Endothelial cell of umbilical vein (primary cell): ENCODE measurements around the gene AMMECR1L. TPM values are rescaled to one million over a fixed set of nuclear protein-coding genes. Genes with fewer than 3 reads are reported as not detected.

ENCODE experiments used
- BruUV-seq: library from RNA; stranded (reverse); fragments of 400-500 nt; replicated peaks from 2 replicates; lab custom pipeline; 2021; lab: Mats Ljungman, UMichigan
- CTCF ChIA-PET: fragments of 300-600, 350-600 bp; sonication (Branson Sonifier 250); formaldehyde crosslinking; loops from one replicate; lab custom pipeline; 2021; ENCODE audit warnings: antibody characterized with exemption, inconsistent platforms; lab: Charles Lee
- POLR2A ChIA-PET: fragments of 300-600, 350-600 bp; sonication (Branson Sonifier 250); formaldehyde crosslinking; loops from one replicate; lab custom pipeline; 2021; ENCODE audit warnings: antibody characterized with exemption, inconsistent platforms; lab: Charles Lee
- DNase-seq: peaks from one replicate; pipeline ENCODE4 v3.0.0-alpha.2; 2011; ENCODE audit warnings: low read depth, low spot score
- FAIRE-seq: peaks from 2 replicates; lab custom pipeline; 2011; peaks lifted over from hg19 to GRCh38; lab: Jason Lieb, UNC
- H2AFZ ChIP-seq: 2 replicates; pipeline ENCODE4 v1.6.0; 2012; ENCODE audit warnings: low read depth, low read length, control low read depth, inconsistent platforms
- H3K27ac ChIP-seq: 2 replicates; pipeline ENCODE4 v1.5.1; 2011; ENCODE audit warnings: low read depth, mild to moderate bottlenecking, control low read depth, low read length, moderate library complexity; ENCODE audit not compliant: insufficient read depth
- H3K27me3 ChIP-seq, 2 experiments: 2 replicates each; pipeline versions ENCODE4 v1.6.0 to v1.6.1; 2011; ENCODE audit warnings: low read length in 2 of 2, mixed read lengths in 1 of 2; ENCODE audit not compliant: control insufficient read depth in 2 of 2, insufficient read depth in 2 of 2
- H3K36me3 ChIP-seq, 2 experiments: 2 replicates in 1 of 2; 3 replicates in 1 of 2; pipeline ENCODE4 v1.5.1; 2011; ENCODE audit warnings: low read length in 2 of 2, mild to moderate bottlenecking in 1 of 2, moderate library complexity in 1 of 2; ENCODE audit not compliant: control insufficient read depth in 2 of 2, insufficient read depth in 2 of 2; ENCODE audit errors: extremely low read depth in 1 of 2
- H3K4me1 ChIP-seq: 3 replicates; pipeline ENCODE4 v1.5.1; 2011; ENCODE audit warnings: mild to moderate bottlenecking, low read length; ENCODE audit not compliant: control insufficient read depth, insufficient read depth; ENCODE audit errors: extremely low read depth
- H3K4me2 ChIP-seq: 2 replicates; pipeline ENCODE4 v1.6.1; 2011; ENCODE audit warnings: low read length, control low read depth, mixed read lengths; ENCODE audit not compliant: insufficient read depth
- H3K4me3 ChIP-seq, 3 experiments: fragments of 200-600 bp in 1 of 3; sonication (generic), shearing (Covaris generic) in 1 of 3; replicated peaks in 1 of 3; 2 replicates each; pipeline ENCODE4 v1.5.1; 2011 to 2016; ENCODE audit warnings: control low read depth in 3 of 3, low read length in 3 of 3, mild to moderate bottlenecking in 2 of 3, inconsistent platforms in 1 of 3, low read depth in 1 of 3, moderate library complexity in 1 of 3; ENCODE audit not compliant: insufficient read depth in 1 of 3
- H3K79me2 ChIP-seq: 2 replicates; pipeline ENCODE4 v1.6.0; 2012; ENCODE audit warnings: low read length, inconsistent platforms; ENCODE audit not compliant: control insufficient read depth, insufficient read depth
- H3K9ac ChIP-seq: replicated peaks from 2 replicates; pipeline ENCODE3; 2011; ENCODE audit warnings: low read length, control low read depth; ENCODE audit not compliant: insufficient read depth; ENCODE audit errors: extremely low read depth
- H3K9me1 ChIP-seq: replicated peaks from 3 replicates; pipeline ENCODE4 v1.6.0; 2011; ENCODE audit warnings: mild to moderate bottlenecking, low read length; ENCODE audit not compliant: control insufficient read depth, insufficient read depth; ENCODE audit errors: extremely low read depth
- H3K9me3 ChIP-seq: replicated peaks from 2 replicates; pipeline ENCODE4 v1.5.1; 2012; ENCODE audit warnings: low read length, inconsistent platforms; ENCODE audit not compliant: control insufficient read depth, insufficient read depth
- H4K20me1 ChIP-seq: replicated peaks from 2 replicates; pipeline ENCODE3; 2011; ENCODE audit warnings: mild to moderate bottlenecking, low read length; ENCODE audit not compliant: control insufficient read depth, insufficient read depth; ENCODE audit errors: extremely low read depth
- CTCF ChIP-seq, 2 donors: IDR thresholded peaks; 1 replicate in 1 of 2; 2 replicates in 1 of 2; pipeline ENCODE4 v1.5.1; 2011; ENCODE audit warnings: low read length in 2 of 2, mild to moderate bottlenecking in 2 of 2, moderate library complexity in 2 of 2, control low read depth in 1 of 2, inconsistent platforms in 1 of 2, low read depth in 1 of 2; ENCODE audit not compliant: insufficient read depth in 1 of 2; ENCODE audit errors: extremely low read depth in 1 of 2
- EZH2 ChIP-seq: IDR thresholded peaks from 2 replicates; pipeline ENCODE4 v1.6.1; 2012; ENCODE audit warnings: borderline replicate concordance, low read depth, mild to moderate bottlenecking, moderate library complexity, low read length, inconsistent platforms; ENCODE audit not compliant: severe bottlenecking
- FOS ChIP-seq: IDR thresholded peaks from 2 replicates; pipeline ENCODE4 v1.6.1; 2011; ENCODE audit warnings: mild to moderate bottlenecking, low read length, moderate library complexity, borderline replicate concordance; ENCODE audit not compliant: insufficient read depth
- GATA2 ChIP-seq: IDR thresholded peaks from 2 replicates; pipeline ENCODE4 v1.7.0; 2011; ENCODE audit warnings: low read depth, mild to moderate bottlenecking, moderate library complexity, mixed read lengths, low read length; ENCODE audit not compliant: insufficient read length, insufficient read depth
- JUN ChIP-seq: IDR thresholded peaks from 2 replicates; pipeline ENCODE4 v1.6.1; 2011; ENCODE audit warnings: borderline replicate concordance, low read depth; ENCODE audit not compliant: insufficient read length, insufficient read depth
- MAX ChIP-seq: IDR thresholded peaks from 2 replicates; pipeline ENCODE4 v1.6.1; 2011; ENCODE audit not compliant: insufficient read depth, insufficient read length
- MYC ChIP-seq: IDR thresholded peaks from one replicate; pipeline ENCODE4 v1.6.1; 2011; ENCODE audit warnings: mild to moderate bottlenecking, low read depth, low read length
- POLR2A ChIP-seq: IDR thresholded peaks from 2 replicates; pipeline ENCODE4 v1.6.1; 2012; ENCODE audit warnings: low read depth, mild to moderate bottlenecking, control low read depth, low read length
- POLR2AphosphoS5 ChIP-seq: IDR thresholded peaks from 2 replicates; pipeline ENCODE4 v1.6.1; 2012; ENCODE audit warnings: low read depth, mild to moderate bottlenecking, control low read depth, low read length, moderate library complexity; ENCODE audit not compliant: insufficient read depth
- dilution Hi-C: fragments of 300-500 bp; cut with MboI; formaldehyde crosslinking; loops from one replicate; pipeline ENCODE4 v1.15.0; 2019; ENCODE audit warnings: low sequenced_read_pairs; ENCODE audit not compliant: extremely low pct_ligation_motif_present
- intact Hi-C: fragments of 100-400 bp; cut with micrococcal nuclease; formaldehyde crosslinking; loops from one replicate; pipeline ENCODE4 v1.10.0; 2022
- polyA plus RNA-seq, 4 experiments: library from polyadenylated mRNA; depleted of rRNA in 3 of 4; stranded (reverse) in 3 of 4; unstranded in 1 of 4; fragments of >200 nt; gene quantifications; 2 replicates each; pipeline versions ENCODE4 v1.2.1 to v1.2.3, GENCODE V29; 2011 to 2012; ENCODE audit warnings: missing spikeins in 1 of 4
- total RNA-seq: library from RNA; stranded (reverse); gene quantifications from 2 replicates; pipeline ENCODE4 v1.2.3, GENCODE V29; 2021

The AMMECR1L gene
- total and polyA plus RNA-seq, 2 donors (not counting 3 experiments of a cell fraction or from before 2014, with no cell fraction given): 14.8 to 20.7 TPM

GRCh38 chr2:127887776-127888130 is 2.0 kb upstream of the AMMECR1L start:
- dilution Hi-C loops (no loop called here), intact Hi-C loops (loop anchor here (10.0 kb wide), 1 partner anchor 207 kb away; the partner anchor contains the start of gene UGGT1)
- DNase-seq: no peak
- peak overlapping the region in 1 of 3 experiments; percentile 72 for H3K4me3 ChIP-seq
- H4K20me1 ChIP-seq: peaks cover 5% of the 10 kb centered on the region
- peak overlapping the region; percentile 93 for H3K4me2 ChIP-seq
- TF ChIP-seq POLR2A: no peak
- no peak for TF ChIP-seq GATA2
- TF ChIP-seq CTCF (IDR thresholded peaks at IDR 0.05; ENCODE audit: extremely low read depth in 1 of 2, insufficient read depth in 1 of 2, low read depth in 1 of 2, low read length in 2 of 2): no peak
- no peak for TF ChIP-seq FOS
- no peak for TF ChIP-seq MYC
- no peak for TF ChIP-seq EZH2
- no peak for TF ChIP-seq POLR2AphosphoS5
- TF ChIP-seq JUN: no peak
- TF ChIP-seq MAX: no peak
- no peak for FAIRE-seq
- H3K79me2 ChIP-seq: peaks cover 29% of the 10 kb centered on the region
- H3K9me3 ChIP-seq: no peaks in the 10 kb centered on the region
- H3K4me1 ChIP-seq: peaks cover 19% of the 10 kb centered on the region
- H3K9ac ChIP-seq: peak overlapping the region; percentile 35
- ChIA-PET CTCF (no interaction called here), POLR2A (no interaction called here)
- no peaks in the 10 kb centered on the region for H3K9me1 ChIP-seq
- no peaks in the 10 kb centered on the region for H3K36me3 ChIP-seq
- BruUV-seq: no TSS peak
- H2AFZ ChIP-seq: no peak overlapping the region
- H3K27me3 ChIP-seq: no peaks in the 10 kb centered on the region
- no peak overlapping the region for H3K27ac ChIP-seq
